ENCODE data around the gene SFXN4.

GRCh38 chr10:119119400-119119799, 46.1 kb downstream of the SFXN4 start:
- no peak for TF ChIP-seq STAT6 (CRISPR knock-in tag; IDR thresholded peaks at IDR 0.05)
- TF ChIP-seq FOXP1 (CRISPR knock-in tag; IDR thresholded peaks at IDR 0.05), result no peak
- no peak for TF ChIP-seq CTCF (IDR thresholded peaks at IDR 0.05 in 2 of 3, conservative IDR thresholded peaks at IDR 0.05 in 1 of 3; ENCODE audit: insufficient read depth in 2 of 3, low read depth in 1 of 3, low read length in 3 of 3)
- no peak for TF ChIP-seq SRF (CRISPR knock-in tag; IDR thresholded peaks at IDR 0.05)
